Heart left ventricle (tissue), 16 donors: ENCODE data around the gene BTD. TPM values are rescaled to one million over a fixed set of nuclear protein-coding genes. Genes with fewer than 3 reads are reported as not detected.

Experiments used
- ATAC-seq, 4 donors: fragments of 200-7000 bp; cut with Tn5 transposase; one replicate each; pipeline ENCODE4 v1.9.1; 2020 to 2022; ENCODE audit warnings: moderate library complexity in 4 of 4, mild to moderate bottlenecking in 3 of 4, moderate number of reproducible peaks in 1 of 4
- DNase-seq, 5 donors: peaks; one replicate each; pipeline ENCODE4 v3.0.0-alpha.2; 2020
- H3K27ac ChIP-seq, 12 donors: fragments of 200-600 bp; sonication (generic) in 4 of 12; one replicate each; pipeline versions ENCODE4 v1.5.0 to v1.8.0; 2016 to 2022; ENCODE audit warnings: mild to moderate bottlenecking in 2 of 12
- H3K27me3 ChIP-seq, 9 donors: fragments of 200-600 bp; sonication (generic) in 2 of 9; one replicate each; pipeline versions ENCODE4 v1.5.1 to v1.8.0; 2016 to 2022; ENCODE audit warnings: mild to moderate bottlenecking in 3 of 9
- H3K36me3 ChIP-seq, 9 donors: fragments of 200-600 bp; sonication (generic) in 2 of 9; one replicate each; pipeline versions ENCODE4 v1.5.0 to v1.8.0; 2018 to 2022; ENCODE audit warnings: mild to moderate bottlenecking in 2 of 9
- H3K4me1 ChIP-seq, 12 donors: fragments of 200-600 bp; sonication (generic) in 4 of 12; one replicate each; pipeline versions ENCODE4 v1.5.0 to v1.8.0; 2016 to 2022; ENCODE audit warnings: mild to moderate bottlenecking in 3 of 12
- H3K4me3 ChIP-seq, 12 donors: fragments of 200-600 bp; sonication (generic) in 4 of 12; one replicate each; pipeline versions ENCODE4 v1.5.0 to v1.8.0; 2017 to 2022; ENCODE audit warnings: mild to moderate bottlenecking in 9 of 12, moderate library complexity in 4 of 12
- H3K9me3 ChIP-seq, 12 donors: fragments of 200-600 bp; sonication (generic) in 4 of 12; one replicate each; pipeline versions ENCODE4 v1.5.0 to v1.8.0; 2016 to 2022; ENCODE audit warnings: mild to moderate bottlenecking in 1 of 12
- POLR2A ChIP-seq, 2 donors: fragments of 450-650 bp; IDR thresholded peaks; one replicate each; pipeline ENCODE4 v1.6.1; 2017; ENCODE audit warnings: antibody characterized with exemption in 2 of 2, mild to moderate bottlenecking in 2 of 2, moderate library complexity in 2 of 2
- WGBS, 4 donors: extraction: QIAGEN DNeasy Blood & Tissue Kit in 2 of 4; methylation state at CpG; one replicate each; pipeline versions ENCODE4 v1.1.5 to v1.1.7; 2013 to 2018; 5-methylcytosine and 5-hydroxymethylcytosine counted together
- intact Hi-C, 10 donors: fragments of 100-400 bp; cut with DNase I; formaldehyde crosslinking; loops; one replicate each; pipeline versions ENCODE4 v1.11.1 to v1.14.2; 2022
- polyA plus RNA-seq, 2 donors: library from polyadenylated mRNA; stranded (reverse); fragments of 200-250 nt; gene quantifications; one replicate each; pipeline ENCODE4 v1.2.3, GENCODE V29; 2013
- total RNA-seq, 9 donors: library from RNA; depleted of rRNA in 2 of 9; stranded (reverse); fragments of >200 nt in 2 of 9; fragmentation: NEBNext Ultra II Directional in 3 of 9; extraction: Animal tissue kit (Norgen Biotek cat#: 25700) in 3 of 9; gene quantifications; one replicate each; pipeline versions ENCODE4 v1.1.0 to v1.2.4, GENCODE V29; 2016 to 2023
- TF ChIP-seq, protein P1 (sequence below), 12 donors: fragments of 200-600 bp; sonication (generic) in 4 of 12; IDR thresholded peaks; one replicate each; pipeline versions ENCODE4 v1.5.0 to v1.8.0; 2018 to 2022; ENCODE audit warnings: antibody characterized with exemption in 12 of 12, mild to moderate bottlenecking in 5 of 12
- donor health status: ischemic (EF 13 %, LVEDD 7.1; RV severe dilation, severe dysfunction).
- donor health status: healthy with polysubstance abuse.
- donor health status: DM: no; HTN: yes; CAD: no.
- donor health status: DM: no; HTN: no; CAD: no.
- donor health status: ischemic (EF 25% LVEDD 6.9; RV normal size, moderate dysfunction).
- donor health status: ischemic (EF 25% LVEDD 5.7; RV mildly dilated, moderate dysfunction).
- donor health status: healthy.
- donor health status: DM: yes; HTN: yes; CAD: no.
- donor health status: ischemic (EF 35%, LVEDD 5.7; RV mildly dilated, moderate dysfunction).
- donor health status: nonischemic (EF 11% LVEDD 7.7; RV severe dilation, severe dysfunction).
- donor health status: DM: yes; HTN: yes; CAD: no.
- donor health status: PGD.
- donor health status: ischemic (EF 29% LVEDD 5.4; RV normal size, mild dysfunction).
- donor health status: nonischemic (EF 23%, LVEDD 6.1; RV moderate dilation, normal function).

The BTD gene
- total and polyA plus RNA-seq, 11 donors = 4.2 to 16.4 (median 11.7) TPM

DNA sequence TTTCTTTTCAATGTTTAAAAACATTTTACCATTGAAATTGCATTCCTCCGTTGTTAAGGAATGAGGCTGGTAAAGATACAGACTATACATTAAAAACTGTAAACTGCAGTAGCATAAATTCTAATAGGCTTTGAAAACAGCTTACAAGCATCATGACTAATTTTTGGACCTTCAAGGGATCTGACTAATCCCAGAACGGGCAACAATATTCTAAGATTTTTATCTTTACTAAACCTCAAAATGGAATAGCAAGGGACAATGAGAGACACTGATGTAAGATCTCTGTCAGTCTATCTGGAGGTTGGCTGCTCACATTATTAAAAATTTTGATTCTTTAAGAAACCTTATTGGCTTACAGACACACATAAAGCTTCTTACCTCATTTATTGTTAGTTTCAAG is 74.7 kb downstream of the BTD start:
- TF ChIP-seq, protein P1, sequence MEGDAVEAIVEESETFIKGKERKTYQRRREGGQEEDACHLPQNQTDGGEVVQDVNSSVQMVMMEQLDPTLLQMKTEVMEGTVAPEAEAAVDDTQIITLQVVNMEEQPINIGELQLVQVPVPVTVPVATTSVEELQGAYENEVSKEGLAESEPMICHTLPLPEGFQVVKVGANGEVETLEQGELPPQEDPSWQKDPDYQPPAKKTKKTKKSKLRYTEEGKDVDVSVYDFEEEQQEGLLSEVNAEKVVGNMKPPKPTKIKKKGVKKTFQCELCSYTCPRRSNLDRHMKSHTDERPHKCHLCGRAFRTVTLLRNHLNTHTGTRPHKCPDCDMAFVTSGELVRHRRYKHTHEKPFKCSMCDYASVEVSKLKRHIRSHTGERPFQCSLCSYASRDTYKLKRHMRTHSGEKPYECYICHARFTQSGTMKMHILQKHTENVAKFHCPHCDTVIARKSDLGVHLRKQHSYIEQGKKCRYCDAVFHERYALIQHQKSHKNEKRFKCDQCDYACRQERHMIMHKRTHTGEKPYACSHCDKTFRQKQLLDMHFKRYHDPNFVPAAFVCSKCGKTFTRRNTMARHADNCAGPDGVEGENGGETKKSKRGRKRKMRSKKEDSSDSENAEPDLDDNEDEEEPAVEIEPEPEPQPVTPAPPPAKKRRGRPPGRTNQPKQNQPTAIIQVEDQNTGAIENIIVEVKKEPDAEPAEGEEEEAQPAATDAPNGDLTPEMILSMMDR (IDR thresholded peaks at IDR 0.05) = no peak
- intact Hi-C loops = no loop called here
- no peak for DNase-seq
- WGBS, 4 donors = 85 to 96% (median 91%) methylated on average over 2 of the region's 2 CpGs
- no peak overlapping the region for H3K27ac ChIP-seq
- H3K4me1 ChIP-seq = no peaks in the 10 kb centered on the region
- ATAC-seq = no peak
- H3K4me3 ChIP-seq = no peak overlapping the region
- no peaks in the 10 kb centered on the region for H3K27me3 ChIP-seq
- H3K36me3 ChIP-seq = peaks cover 0 to 82% (median 70%) of the 10 kb centered on the region in 9 donors
- H3K9me3 ChIP-seq = no peaks in the 10 kb centered on the region

DNA sequence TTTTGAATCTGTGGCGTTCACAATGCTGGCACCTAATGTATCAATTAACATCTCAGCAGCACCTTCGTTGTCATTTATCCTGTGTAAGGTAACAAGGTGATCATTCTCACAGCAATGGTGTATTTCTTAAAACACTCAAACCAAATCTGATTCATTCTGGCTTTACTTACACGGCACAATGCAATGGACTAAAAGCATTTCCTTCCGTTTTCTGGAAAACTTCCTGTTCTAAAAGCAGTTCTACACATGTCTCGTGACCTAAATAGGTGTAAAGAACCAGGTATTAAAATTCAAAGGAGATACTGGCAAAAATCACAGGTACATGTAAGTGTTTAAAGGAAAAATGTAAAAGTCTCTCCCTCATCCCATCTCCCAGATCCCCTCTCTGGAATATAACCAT is 77.8 kb downstream of the BTD start:
- no peak for TF ChIP-seq POLR2A (IDR thresholded peaks at IDR 0.05)
- TF ChIP-seq, protein P1 (IDR thresholded peaks at IDR 0.05) = no peak
- Histone ChIP-seq H3K4me3 (no peak overlapping the region), H3K27me3 (no peaks in the 10 kb centered on the region), H3K9me3 (no peaks in the 10 kb centered on the region), H3K36me3 (peaks cover 0 to 65% (median 54%) of the 10 kb centered on the region in 9 donors), H3K4me1 (peaks cover 0 to 22% (median 9%) of the 10 kb centered on the region in 12 donors), H3K27ac (no peak overlapping the region)
- WGBS, 4 donors = 70 to 83% (median 77%) methylated on average over 5 of the region's 5 CpGs
- DNase-seq = no peak
- intact Hi-C loops = no loop called here
- ATAC-seq = no peak

- Histone ChIP-seq H3K27me3 (no peaks in the 10 kb centered on the region), H3K27ac (no peak overlapping the region), H3K36me3 (peaks cover 0 to 62% (median 51%) of the 10 kb centered on the region in 9 donors), H3K4me3 (no peak overlapping the region), H3K4me1 (peaks cover 0 to 22% (median 9%) of the 10 kb centered on the region in 12 donors), H3K9me3 (no peaks in the 10 kb centered on the region)
- TF ChIP-seq, protein P1 (IDR thresholded peaks at IDR 0.05) = no peak
- no peak for TF ChIP-seq POLR2A (IDR thresholded peaks at IDR 0.05)
- intact Hi-C loops = no loop called here
- DNase-seq = no peak
- WGBS, 4 donors = 81 to 86% (median 83%) methylated on average over 2 of the region's 2 CpGs
- ATAC-seq = no peak
Observed at GRCh38 chr3:15681668-15682067, 80.1 kb downstream of the BTD start.

DNA sequence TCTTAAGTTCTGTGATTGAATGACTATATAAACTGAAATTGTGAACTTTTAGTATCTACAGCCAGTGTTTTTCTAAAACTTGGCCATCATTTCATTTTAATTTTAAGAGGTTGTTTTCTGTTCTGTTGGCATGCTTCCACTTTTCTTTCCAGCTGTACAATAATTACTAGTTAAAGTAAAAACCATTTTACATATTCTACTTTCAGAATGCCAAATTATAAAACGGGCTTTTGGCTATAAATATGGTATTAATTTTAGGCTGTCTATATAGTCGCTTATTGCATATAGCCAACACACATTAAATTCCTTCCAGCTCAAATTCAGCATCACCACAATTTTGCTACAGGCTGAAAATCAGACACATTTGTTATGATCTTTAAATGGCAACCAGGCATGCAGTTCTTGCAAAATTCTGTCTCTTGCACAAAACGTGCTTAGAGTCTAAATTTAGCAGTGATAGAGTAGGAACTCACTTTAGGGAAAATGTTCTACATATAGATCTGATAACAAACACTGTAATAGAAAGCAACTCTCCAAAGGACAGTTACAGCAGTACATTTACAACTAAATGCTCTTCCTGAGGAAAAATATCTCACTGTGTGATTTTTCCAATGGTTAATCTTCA is 81.1 kb downstream of the BTD start:
- DNase-seq (no peak), ATAC-seq (peak in 1 of 4 donors; percentile 42)
- Histone ChIP-seq H3K27ac (peak overlapping the region in 2 of 12 donors; percentile 1 to 8), H3K4me3 (no peak overlapping the region), H3K36me3 (peaks cover 0 to 59% (median 46%) of the 10 kb centered on the region in 9 donors), H3K9me3 (no peaks in the 10 kb centered on the region), H3K27me3 (no peaks in the 10 kb centered on the region), H3K4me1 (peaks cover 0 to 22% (median 9%) of the 10 kb centered on the region in 12 donors)
- WGBS, 4 donors = 33 to 48% (median 41%) methylated on average over 3 of the region's 3 CpGs
- no peak for TF ChIP-seq POLR2A (IDR thresholded peaks at IDR 0.05)
- TF ChIP-seq, protein P1 (IDR thresholded peaks at IDR 0.05) = no peak
- intact Hi-C loops = no loop called here
